Measurements from ENCODE around the gene MPIG6B. TPM values are rescaled to one million over a fixed set of nuclear protein-coding genes. Genes with fewer than 3 reads are reported as not detected.

The MPIG6B gene
- total RNA-seq, 1 donor from 2014 or later = not detected

GRCh38 chr6:31687321-31687720 lies 35.9 kb upstream of the MPIG6B start:
- ChIA-PET POLR2A (interaction anchor here (0.6 to 1.1 kb wide), 3 partner anchors 14 to 143 kb away, joined by 3 to 12 read pairs (median 6); no protein-coding TSS in a partner anchor), CTCF (no interaction called here)
- no peak overlapping the region for H3K4me3 Mint-ChIP-seq
- DNase-seq (no peak), ATAC-seq (ENCODE audit: low read depth) (no peak)
- H3K4me1 Mint-ChIP-seq = peaks cover 20% of the 10 kb centered on the region
- peaks cover 65% of the 10 kb centered on the region for H3K36me3 Mint-ChIP-seq (ENCODE audit: low read depth)
- no peaks in the 10 kb centered on the region for H3K9me3 Mint-ChIP-seq
- H3K27me3 Mint-ChIP-seq = no peaks in the 10 kb centered on the region
- TF ChIP-seq CTCF (IDR thresholded peaks at IDR 0.05) = no peak
- no peak overlapping the region for H3K27ac Mint-ChIP-seq
- intact Hi-C loops (cut with micrococcal nuclease) = no loop called here

- ChIA-PET POLR2A (interaction anchor here (0.6 kb wide), 1 partner anchor 15 kb away, joined by 6 read pairs; no protein-coding TSS in a partner anchor), CTCF (no interaction called here)
- intact Hi-C loops (cut with micrococcal nuclease) = no loop called here
- ATAC-seq (ENCODE audit: low read depth) (no peak), DNase-seq (no peak)
- no peaks in the 10 kb centered on the region for H3K27me3 Mint-ChIP-seq
- H3K36me3 Mint-ChIP-seq (ENCODE audit: low read depth) = peaks cover 71% of the 10 kb centered on the region
- no peak for TF ChIP-seq CTCF (IDR thresholded peaks at IDR 0.05)
- no peak overlapping the region for H3K27ac Mint-ChIP-seq
- no peak overlapping the region for H3K4me3 Mint-ChIP-seq
- H3K9me3 Mint-ChIP-seq = no peaks in the 10 kb centered on the region
- H3K4me1 Mint-ChIP-seq = peaks cover 19% of the 10 kb centered on the region
Measured at GRCh38 chr6:31687860-31688693, 35.1 kb upstream of the MPIG6B start.

GRCh38 chr6:31689249-31690110 lies 33.7 kb upstream of the MPIG6B start:
- POLR2A ChIA-PET = interaction anchor here (0.5 to 2.2 kb wide), 2 partner anchors 14 to 63 kb away, joined by 6 to 9 read pairs; partner anchors contain the start of gene ABHD16A
- H3K27me3 Mint-ChIP-seq = no peaks in the 10 kb centered on the region
- no peak for TF ChIP-seq CTCF (IDR thresholded peaks at IDR 0.05)
- CTCF ChIA-PET = no interaction called here
- intact Hi-C loops (cut with micrococcal nuclease) = no loop called here
- ATAC-seq (ENCODE audit: low read depth) (no peak), DNase-seq (no peak)
- peaks cover 83% of the 10 kb centered on the region for H3K36me3 Mint-ChIP-seq (ENCODE audit: low read depth)
- no peak overlapping the region for H3K27ac Mint-ChIP-seq
- no peaks in the 10 kb centered on the region for H3K9me3 Mint-ChIP-seq
- peaks cover 15% of the 10 kb centered on the region for H3K4me1 Mint-ChIP-seq
- no peak overlapping the region for H3K4me3 Mint-ChIP-seq

- Mint-ChIP-seq H3K27me3 (no peaks in the 10 kb centered on the region), H3K36me3 (ENCODE audit: low read depth) (peaks cover 90% of the 10 kb centered on the region), H3K4me1 (peaks cover 15% of the 10 kb centered on the region), H3K27ac (no peak overlapping the region), H3K9me3 (no peaks in the 10 kb centered on the region), H3K4me3 (no peak overlapping the region)
- intact Hi-C loops (cut with micrococcal nuclease) = no loop called here
- no peak for DNase-seq
- no peak for TF ChIP-seq CTCF (IDR thresholded peaks at IDR 0.05)
- ATAC-seq (ENCODE audit: low read depth) = no peak
- CTCF ChIA-PET = no interaction called here
- POLR2A ChIA-PET = interaction anchor here (0.5 to 2.2 kb wide), 2 partner anchors 13 to 62 kb away, joined by 6 to 9 read pairs; partner anchors contain the start of gene ABHD16A
Measured at GRCh38 chr6:31690231-31691077, 32.7 kb upstream of the MPIG6B start.

All from activated B cell treated with CpG ODN at 0.5 μM for 24 hours (primary cell).